Measurements from ENCODE around the gene FDX1.

Gene FDX1

DNA sequence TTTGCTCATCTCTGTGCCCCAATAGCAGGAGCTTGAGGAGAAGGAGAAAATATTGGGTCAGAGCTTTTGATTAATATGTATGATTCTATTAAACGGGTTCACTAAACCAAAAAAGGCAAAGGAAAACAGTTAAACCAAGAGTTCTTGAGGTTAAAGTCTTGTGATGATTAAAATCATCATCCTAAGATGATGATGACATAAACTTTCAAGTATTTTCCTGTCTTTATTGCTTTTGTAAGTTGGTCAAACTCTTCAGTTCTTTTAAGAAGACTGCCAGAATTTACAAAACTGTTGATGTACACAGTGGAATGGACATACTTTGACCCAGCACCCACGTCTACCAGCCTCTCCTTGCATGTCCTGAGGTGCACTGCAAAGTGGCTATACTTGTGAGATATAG, 41.0 kb downstream of the FDX1 start:
- no peak for DNase-seq

DNA sequence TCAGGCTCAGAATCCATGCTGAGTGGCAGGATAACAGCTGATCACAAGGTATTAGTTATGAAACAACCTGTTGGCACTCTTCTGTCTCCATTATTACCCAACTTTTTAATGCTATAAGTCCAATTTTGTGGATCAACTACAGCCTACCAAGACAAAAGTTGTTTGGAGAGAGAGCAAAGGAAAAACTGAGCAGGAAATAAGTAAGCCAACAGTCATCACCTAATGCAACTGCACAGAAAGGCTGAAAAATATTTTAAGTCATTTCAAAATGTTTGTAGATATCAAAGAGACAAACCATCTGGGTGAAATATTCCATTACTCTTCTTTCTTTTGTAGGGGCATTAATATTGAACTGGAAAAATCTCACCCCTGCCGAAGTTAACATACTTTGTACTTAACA, 41.6 kb downstream of the FDX1 start:
- no peak for DNase-seq

DNA sequence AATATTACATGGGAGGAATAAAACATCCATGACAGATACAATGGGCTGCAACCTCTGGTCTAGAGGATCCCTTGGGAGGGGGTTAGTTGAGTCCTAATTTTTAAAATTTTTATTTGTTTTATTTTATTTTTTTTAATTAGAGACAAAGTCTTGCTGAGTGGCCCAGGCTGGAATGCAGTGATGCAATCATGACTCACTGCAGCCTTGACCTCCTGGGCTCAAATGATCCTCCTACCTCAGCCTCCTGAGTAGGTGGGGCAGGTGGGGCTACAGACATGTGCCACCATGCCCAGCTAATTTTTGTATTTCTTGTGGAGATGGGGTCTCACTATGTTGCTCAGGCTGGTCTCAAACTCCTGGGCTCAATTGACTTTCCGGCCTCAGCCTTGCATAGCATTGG, 43.1 kb downstream of the FDX1 start:
- DNase-seq, result no peak

- DNase-seq, result no peak
Measured at GRCh38 chr11:110473706-110474105, 44.0 kb downstream of the FDX1 start.

- no peak for DNase-seq
Measured at GRCh38 chr11:110474578-110474977, 44.8 kb downstream of the FDX1 start.

- no peak for DNase-seq
Measured at GRCh38 chr11:110475671-110476070, 45.9 kb downstream of the FDX1 start.

DNA sequence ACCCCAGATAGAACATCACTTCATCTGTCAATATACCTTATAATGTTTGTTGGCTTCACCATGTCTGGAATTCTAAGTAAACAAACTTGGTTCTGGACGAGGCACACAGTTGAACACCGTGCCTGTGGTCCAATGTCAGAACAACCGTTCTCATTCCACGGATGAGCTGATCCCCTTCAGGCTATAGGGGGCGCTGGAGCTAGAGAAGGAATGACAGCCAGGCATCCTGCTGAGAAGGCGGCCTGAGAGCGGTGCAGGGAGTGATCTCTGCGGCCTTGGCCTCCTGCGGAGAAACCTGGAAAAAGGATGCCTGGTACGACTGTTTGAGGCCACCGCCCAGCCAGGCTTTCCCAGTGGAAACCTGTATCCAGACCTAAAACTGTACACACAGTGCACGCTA, 48.7 kb downstream of the FDX1 start:
- DNase-seq, result no peak

GRCh38 chr11:110479108-110480101, 49.7 kb downstream of the FDX1 start:
- DNase-seq, result no peak

GRCh38 chr11:110481523-110481922, 51.8 kb downstream of the FDX1 start:
- DNase-seq, result no peak

GRCh38 chr11:110486156-110486555, 56.4 kb downstream of the FDX1 start:
- DNase-seq, result no peak

- no peak for DNase-seq
Measured at GRCh38 chr11:110488446-110488845, 58.7 kb downstream of the FDX1 start.

GRCh38 chr11:110490886-110491285, 61.1 kb downstream of the FDX1 start:
- no peak for DNase-seq

GRCh38 chr11:110491577-110492320, 62.0 kb downstream of the FDX1 start:
- no peak for DNase-seq

DNA sequence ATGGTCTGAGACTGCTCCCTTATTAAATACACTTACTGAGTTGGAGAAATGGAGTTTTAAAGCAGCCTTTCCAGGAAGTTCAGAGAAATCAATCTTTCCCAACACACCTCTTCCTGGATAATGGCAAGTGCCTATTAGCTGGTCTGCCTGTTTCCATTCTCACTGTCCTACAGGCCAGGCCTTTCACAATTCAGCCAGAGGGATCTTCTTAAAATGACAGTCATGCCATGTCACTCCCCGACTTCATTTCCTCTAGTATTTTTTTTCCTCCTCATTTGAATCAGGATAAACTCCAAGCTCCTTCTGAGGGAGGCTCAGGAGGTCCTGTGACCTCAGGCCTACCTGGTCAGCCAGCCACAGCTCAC, 62.6 kb downstream of the FDX1 start:
- no peak for DNase-seq

DNA sequence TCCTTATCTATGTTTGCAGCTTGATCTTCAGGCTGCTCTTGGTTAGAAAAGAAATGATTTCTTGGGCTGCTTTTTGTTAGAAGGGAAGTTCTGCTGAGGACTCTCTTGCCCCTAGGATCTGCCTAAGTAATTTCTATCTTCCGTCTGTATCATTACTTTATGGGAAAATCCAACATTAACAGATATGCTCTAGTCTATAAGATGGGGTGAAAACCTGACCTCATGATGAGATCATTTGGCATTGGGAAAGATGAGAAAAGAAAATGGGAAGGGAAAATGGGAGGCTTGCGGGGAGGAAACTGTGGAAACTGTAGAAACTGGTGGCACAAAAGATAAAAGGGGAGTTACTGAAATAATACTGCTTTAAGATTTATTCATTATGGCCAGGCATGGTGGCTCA, 63.6 kb downstream of the FDX1 start:
- DNase-seq, result no peak

GRCh38 chr11:110497231-110497978, 67.7 kb downstream of the FDX1 start:
- no peak for DNase-seq

DNA sequence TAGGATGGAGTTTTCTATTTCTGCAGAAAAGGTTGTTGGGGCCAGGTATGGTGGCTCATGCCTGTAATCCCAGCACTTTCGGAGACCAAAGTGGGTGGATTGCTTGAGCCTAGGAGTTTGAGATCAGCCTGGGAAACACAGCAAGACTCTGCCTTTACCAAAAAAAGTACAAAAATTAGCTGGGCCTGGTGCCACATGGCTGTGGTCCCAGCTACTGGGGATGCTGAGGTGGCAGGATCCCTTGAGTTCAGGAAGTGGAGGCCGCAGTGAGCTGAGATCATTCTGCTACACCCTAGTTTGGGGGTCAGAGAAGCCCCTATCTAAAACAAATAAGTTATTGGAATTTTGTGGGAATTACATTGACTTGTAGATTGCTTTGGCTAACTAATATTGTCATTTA, 71.7 kb downstream of the FDX1 start:
- no peak for DNase-seq

- DNase-seq, result no peak
Measured at GRCh38 chr11:110505528-110506284, 76.0 kb downstream of the FDX1 start.

- DNase-seq, result no peak
Measured at GRCh38 chr11:110507328-110507727, 77.6 kb downstream of the FDX1 start.

- no peak for DNase-seq
Measured at GRCh38 chr11:110508786-110509185, 79.0 kb downstream of the FDX1 start.

DNA sequence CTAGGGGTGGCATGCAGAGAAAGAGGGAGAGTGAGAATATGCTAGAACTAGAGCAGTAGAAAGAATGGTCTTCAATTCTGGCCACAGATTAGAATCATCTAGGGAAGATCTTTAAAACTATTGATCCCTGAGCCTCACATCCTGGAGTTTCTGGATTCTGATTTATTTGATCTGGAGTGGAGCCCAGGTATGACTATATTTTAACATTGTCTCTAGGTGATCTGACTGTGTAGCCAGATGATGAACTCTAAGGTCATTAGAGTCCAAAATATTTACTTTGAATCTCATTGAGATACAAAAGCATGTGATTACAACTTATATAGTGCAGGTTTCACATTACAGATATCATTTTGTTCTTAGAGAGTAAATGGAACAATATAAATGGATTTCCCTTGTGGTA, 79.7 kb downstream of the FDX1 start:
- DNase-seq, result no peak

DNA sequence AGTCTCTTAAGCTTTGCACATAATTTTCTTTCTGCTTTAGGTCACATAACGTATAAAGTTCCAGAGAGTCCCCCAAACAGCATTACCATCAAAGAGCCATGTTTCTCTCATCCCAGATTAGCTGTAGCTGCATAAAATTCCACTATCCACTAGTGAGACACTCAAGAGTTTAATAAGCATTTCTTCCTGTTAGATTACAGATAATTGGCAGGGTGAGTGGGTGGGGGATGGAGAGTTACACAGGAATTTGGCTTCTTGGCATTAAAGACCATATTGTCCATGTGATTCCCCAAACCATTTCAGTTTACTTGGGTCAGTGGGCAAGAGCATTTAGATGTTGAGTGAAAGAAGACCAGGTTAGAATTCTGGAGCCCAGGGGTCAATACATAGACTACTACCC, 82.3 kb downstream of the FDX1 start:
- no peak for DNase-seq

Measured in CD4-positive, alpha-beta T cell treated with Interleukin-6 for 4 hours (primary cell).